GM21360 (cell line): ENCODE data around the gene AKIRIN2.
"Not testable (repeated sequence)": the region's sequence is repeated elsewhere in the genome, so short reads cannot be mapped to it uniquely, and the experiment has no call there.

Experiments
- ATAC-seq: cut with Tn5 transposase; IDR thresholded peaks from one replicate; pipeline ENCODE4 v1.9.1; 2021; ENCODE audit warnings: mild to moderate bottlenecking, moderate library complexity; ENCODE audit not compliant: unreplicated experiment

The AKIRIN2 gene

GRCh38 chr6:87718662-87719433 lies 16.8 kb upstream of the AKIRIN2 start:
- ATAC-seq: no peak

GRCh38 chr6:87716928-87717614 lies 15.0 kb upstream of the AKIRIN2 start:
- no peak for ATAC-seq

GRCh38 chr6:87714093-87714842 lies 12.2 kb upstream of the AKIRIN2 start:
- peak; percentile 55 for ATAC-seq

GRCh38 chr6:87712713-87713112 lies 10.7 kb upstream of the AKIRIN2 start:
- not testable (repeated sequence) for ATAC-seq

- ATAC-seq: no peak
These were observed 8.1 kb upstream of the AKIRIN2 start for GRCh38 chr6:87710090-87710489.

- ATAC-seq: not testable (repeated sequence)
These were observed 6.8 kb upstream of the AKIRIN2 start for GRCh38 chr6:87708581-87709427.

GRCh38 chr6:87706187-87706966 lies 4.3 kb upstream of the AKIRIN2 start:
- no peak for ATAC-seq

GRCh38 chr6:87705070-87705691 lies 3.1 kb upstream of the AKIRIN2 start:
- ATAC-seq: peak; percentile 36

GRCh38 chr6:87703039-87703438 lies 1.0 kb upstream of the AKIRIN2 start:
- not testable (repeated sequence) for ATAC-seq

- ATAC-seq: peak; percentile 23
These were observed 534 bp upstream of the AKIRIN2 start for GRCh38 chr6:87702589-87702945.

GRCh38 chr6:87701344-87701675 lies 723 bp downstream of the AKIRIN2 start:
- peak; percentile 0 for ATAC-seq

GRCh38 chr6:87700397-87701343 lies 1.4 kb downstream of the AKIRIN2 start:
- ATAC-seq: no peak

- ATAC-seq: no peak
These were observed 2.5 kb downstream of the AKIRIN2 start for GRCh38 chr6:87699576-87699975.

- no peak for ATAC-seq
These were observed 3.5 kb downstream of the AKIRIN2 start for GRCh38 chr6:87698547-87699006.

- no peak for ATAC-seq
These were observed 4.2 kb downstream of the AKIRIN2 start for GRCh38 chr6:87697581-87698546.

- not testable (repeated sequence) for ATAC-seq
These were observed 5.2 kb downstream of the AKIRIN2 start for GRCh38 chr6:87696817-87697216.

- ATAC-seq: no peak
These were observed 9.9 kb downstream of the AKIRIN2 start for GRCh38 chr6:87692086-87692485.
